ENCODE data around the gene SYNRG.
"Not testable (repeated sequence)": the region's sequence is repeated elsewhere in the genome, so short reads cannot be mapped to it uniquely, and the experiment has no call there.

SYNRG gene

GRCh38 chr17:37609170-37610040, at the start of gene SYNRG:
TSS of gene SYNRG (minus strand) at chr17:37609418. CDS start at chr17:37609355, 63 bp downstream.
- DNase-seq, result peak; percentile 99

- no peak for DNase-seq
Observed at GRCh38 chr17:37657202-37657601, 48.0 kb upstream of the SYNRG start.

- DNase-seq, result no peak
Observed at GRCh38 chr17:37651849-37652248, 42.6 kb upstream of the SYNRG start.

- no peak for DNase-seq
Observed at GRCh38 chr17:37650419-37651003, 41.3 kb upstream of the SYNRG start.

GRCh38 chr17:37648555-37648954, 39.3 kb upstream of the SYNRG start:
- no peak for DNase-seq

GRCh38 chr17:37647856-37648255, 38.6 kb upstream of the SYNRG start:
- DNase-seq, result no peak

GRCh38 chr17:37643869-37644268, 34.7 kb upstream of the SYNRG start:
- no peak for DNase-seq

GRCh38 chr17:37643118-37643766, 34.0 kb upstream of the SYNRG start, which contains the start of gene DDX52:
TSS of gene DDX52 (minus strand) at chr17:37643446. CDS start at chr17:37643420, 26 bp downstream.
- DNase-seq, result peak; percentile 79

- no peak for DNase-seq
Observed at GRCh38 chr17:37642681-37643080, 33.5 kb upstream of the SYNRG start.

- DNase-seq, result no peak
Observed at GRCh38 chr17:37640015-37640414, 30.8 kb upstream of the SYNRG start.

GRCh38 chr17:37637956-37638355, 28.7 kb upstream of the SYNRG start:
- DNase-seq, result no peak

GRCh38 chr17:37616430-37616829, 7.2 kb upstream of the SYNRG start:
- DNase-seq, result not testable (repeated sequence)

GRCh38 chr17:37614823-37615222, 5.6 kb upstream of the SYNRG start:
- DNase-seq, result no peak

GRCh38 chr17:37614391-37614790, 5.2 kb upstream of the SYNRG start:
- no peak for DNase-seq

- no peak for DNase-seq
Observed at GRCh38 chr17:37610971-37611370, 1.8 kb upstream of the SYNRG start.

GRCh38 chr17:37610041-37610420, 813 bp upstream of the SYNRG start:
- DNase-seq, result not testable (repeated sequence)

- DNase-seq, result no peak
Observed at GRCh38 chr17:37608351-37609169, 658 bp downstream of the SYNRG start.

GRCh38 chr17:37607637-37608331, 1.4 kb downstream of the SYNRG start:
- DNase-seq, result no peak

- DNase-seq, result no peak
Observed at GRCh38 chr17:37605813-37606505, 3.3 kb downstream of the SYNRG start.

GRCh38 chr17:37605081-37605480, 4.1 kb downstream of the SYNRG start:
- no peak for DNase-seq

GRCh38 chr17:37604556-37604955, 4.7 kb downstream of the SYNRG start:
- DNase-seq, result no peak

GRCh38 chr17:37598145-37598544, 11.1 kb downstream of the SYNRG start:
- DNase-seq, result no peak
